Stimulated activated CD8-positive, alpha-beta memory T cell treated with anti-CD3 and anti-CD28 coated beads, Interleukin-12 subunit alpha, Interleukin-12 subunit beta, amount 100 ng/mL, for 24 hours (primary cell): ENCODE measurements around the gene ATAD3B.
"Not testable (repeated sequence)": the region's sequence is repeated elsewhere in the genome, so short reads cannot be mapped to it uniquely, and the experiment has no call there.

Source experiments
- DNase-seq: peaks from one replicate; pipeline ENCODE4 v3.0.0-alpha.2; 2020; ENCODE audit errors: extremely low read depth

The ATAD3B gene

DNA sequence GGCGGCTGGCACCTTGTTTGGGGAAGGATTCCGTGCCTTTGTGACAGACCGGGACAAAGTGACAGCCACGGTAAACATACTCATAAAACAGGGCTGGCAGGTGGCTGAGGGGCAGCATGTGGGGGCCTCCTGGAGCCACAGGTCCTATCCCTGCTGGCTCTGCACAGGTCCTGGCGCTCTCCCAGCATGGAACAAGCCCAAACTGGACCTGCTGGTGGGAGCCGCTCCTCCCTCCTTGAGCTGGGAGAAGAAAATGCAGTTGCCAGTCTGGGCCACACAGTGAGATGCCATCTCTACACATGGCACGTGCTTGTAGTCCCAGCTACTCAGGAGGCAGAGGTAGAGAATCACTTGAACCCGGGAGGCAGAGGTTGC is 19.2 kb upstream of the ATAD3B start:
- DNase-seq: not testable (repeated sequence)

DNA sequence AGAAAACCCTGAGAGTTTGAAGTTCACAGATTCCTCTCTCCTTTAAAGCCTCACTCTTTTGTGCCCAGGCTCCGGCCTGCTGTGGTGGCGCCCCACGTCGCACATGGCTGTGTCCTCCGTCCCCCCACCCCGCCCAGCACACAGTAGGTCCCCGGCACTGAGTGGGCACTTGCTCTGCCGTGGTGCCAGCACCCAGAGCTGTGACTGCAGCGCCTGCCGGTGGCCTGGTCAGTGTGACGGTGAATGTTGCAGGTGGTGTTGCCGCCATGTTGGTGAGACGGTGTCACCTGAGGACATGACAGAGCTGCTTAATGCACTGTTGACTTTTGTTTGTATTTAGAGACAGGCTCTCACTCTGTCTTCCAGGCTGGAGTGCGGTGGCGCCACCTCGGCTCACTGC is 18.7 kb upstream of the ATAD3B start:
- no peak for DNase-seq

DNA sequence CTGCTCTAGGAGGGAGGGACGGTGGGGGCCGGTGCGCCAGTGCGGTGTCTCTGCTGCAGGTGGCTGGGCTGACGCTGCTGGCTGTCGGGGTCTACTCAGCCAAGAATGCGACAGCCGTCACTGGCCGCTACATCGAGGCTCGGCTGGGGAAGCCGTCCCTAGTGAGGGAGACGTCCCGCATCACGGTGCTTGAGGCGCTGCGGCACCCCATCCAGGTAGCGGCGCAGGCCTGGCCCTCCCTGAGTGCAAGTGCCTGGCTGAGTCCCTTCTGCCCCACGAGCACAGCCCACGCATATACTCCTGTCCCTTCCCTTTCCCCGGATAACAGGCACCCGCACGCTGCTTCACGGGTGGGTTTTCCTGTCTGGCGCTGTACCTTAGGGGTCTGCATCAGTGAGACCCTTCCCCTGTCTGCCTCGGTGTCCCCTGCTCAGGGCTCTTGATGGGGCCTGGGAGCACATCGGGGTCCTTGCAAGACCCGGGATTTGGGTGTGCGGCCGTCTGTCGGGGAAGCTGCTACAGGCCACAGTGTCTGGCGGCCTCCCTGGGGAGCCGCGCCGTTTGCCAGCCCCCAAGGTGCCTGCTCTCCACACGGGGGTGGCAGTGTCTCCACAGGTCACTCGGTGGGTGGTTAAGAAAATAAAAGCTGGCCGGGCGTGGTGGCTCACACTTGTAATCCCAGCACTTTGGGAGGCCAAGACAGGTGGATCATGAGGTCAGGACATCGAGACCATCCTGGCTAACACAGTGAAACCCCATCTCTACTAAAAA is 17.1 kb upstream of the ATAD3B start:
- DNase-seq: not testable (repeated sequence)

DNA sequence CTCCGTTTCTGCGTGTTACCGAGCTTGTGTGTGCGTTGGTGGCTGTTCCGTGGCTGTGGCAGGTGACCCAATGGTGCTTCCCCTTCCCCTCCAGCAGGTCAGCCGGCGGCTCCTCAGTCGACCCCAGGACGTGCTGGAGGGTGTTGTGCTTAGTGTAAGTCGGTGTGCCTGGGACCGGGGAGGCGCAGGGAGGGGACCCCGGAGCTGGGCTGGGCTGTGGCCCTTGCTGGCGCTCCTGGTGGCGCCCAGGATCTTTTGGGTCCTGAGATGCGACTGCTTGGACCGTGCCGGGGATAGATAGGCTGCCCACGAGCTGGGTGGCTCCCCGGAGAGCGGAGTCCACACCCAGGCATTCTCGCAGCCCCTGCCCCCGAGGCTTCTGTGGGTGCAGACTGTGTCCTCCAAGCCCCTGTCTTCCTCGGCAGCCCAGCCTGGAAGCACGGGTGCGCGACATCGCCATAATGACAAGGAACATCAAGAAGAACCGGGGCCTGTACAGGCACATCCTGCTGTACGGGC is 16.1 kb upstream of the ATAD3B start:
- no peak for DNase-seq

DNA sequence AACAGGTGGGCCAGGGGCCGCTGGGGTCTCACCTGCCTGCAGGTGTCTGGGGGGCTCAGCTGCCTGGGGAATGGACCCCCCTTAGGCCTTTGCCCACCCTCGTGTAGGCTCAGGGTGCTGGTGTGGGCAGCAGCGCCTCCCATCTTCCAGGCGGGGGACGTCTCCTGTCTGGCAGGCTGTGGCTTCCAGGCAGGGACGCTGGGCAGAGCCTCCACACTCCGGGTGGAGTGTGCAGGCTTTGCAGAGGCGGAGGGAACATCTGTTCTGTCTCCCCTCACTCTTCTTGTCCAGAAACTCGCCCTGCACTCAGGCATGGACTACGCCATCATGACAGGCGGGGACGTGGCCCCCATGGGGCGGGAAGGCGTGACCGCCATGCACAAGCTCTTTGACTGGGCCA is 15.6 kb upstream of the ATAD3B start:
- DNase-seq: not testable (repeated sequence)

DNA sequence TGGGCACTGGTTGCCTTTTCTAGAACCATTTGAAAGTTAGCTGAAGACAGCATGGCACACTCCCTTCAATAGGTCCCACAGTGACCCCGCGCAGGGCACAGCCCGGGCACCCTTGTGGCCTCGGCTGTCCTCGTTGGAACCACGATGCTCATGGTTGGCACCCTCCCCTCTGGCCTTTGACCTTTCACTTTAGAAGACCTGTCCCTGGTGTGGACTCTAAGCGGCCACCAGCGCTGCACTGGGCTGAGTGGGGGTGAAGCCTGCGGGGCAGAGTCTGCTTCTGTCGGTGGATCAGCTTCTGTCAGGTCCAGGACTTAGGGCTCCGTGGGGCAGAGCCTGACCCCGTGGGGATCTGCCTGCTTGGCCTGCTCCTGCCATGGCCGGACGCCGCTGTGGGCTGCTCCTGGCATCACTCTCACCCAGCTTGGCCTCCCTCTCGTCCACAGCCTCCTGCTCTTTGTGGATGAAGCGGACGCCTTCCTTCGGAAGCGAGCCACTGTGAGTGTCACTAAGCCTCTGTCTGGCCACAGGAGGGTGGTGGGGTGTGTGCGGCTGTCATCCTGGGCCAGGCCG is 14.8 kb upstream of the ATAD3B start:
- DNase-seq: not testable (repeated sequence)

DNA sequence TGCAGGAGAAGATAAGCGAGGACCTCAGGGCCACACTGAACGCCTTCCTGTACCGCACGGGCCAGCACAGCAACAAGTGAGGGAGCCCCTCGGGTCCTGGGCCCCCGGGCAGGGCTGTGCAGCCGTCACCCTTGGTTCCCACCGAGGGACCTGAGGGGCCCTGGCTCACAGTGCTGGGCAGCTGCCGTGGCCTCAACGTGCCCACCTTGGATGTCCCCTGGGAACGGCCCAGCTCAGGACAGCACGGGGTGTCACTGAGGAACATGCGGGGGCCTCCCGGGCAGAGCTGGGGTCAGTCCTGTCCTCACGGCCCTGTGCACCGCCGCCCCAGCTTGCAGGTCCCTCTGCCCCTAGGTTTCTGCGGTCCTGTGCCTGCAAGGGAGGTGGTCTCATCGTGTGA is 12.4 kb upstream of the ATAD3B start:
- DNase-seq: not testable (repeated sequence)

DNA sequence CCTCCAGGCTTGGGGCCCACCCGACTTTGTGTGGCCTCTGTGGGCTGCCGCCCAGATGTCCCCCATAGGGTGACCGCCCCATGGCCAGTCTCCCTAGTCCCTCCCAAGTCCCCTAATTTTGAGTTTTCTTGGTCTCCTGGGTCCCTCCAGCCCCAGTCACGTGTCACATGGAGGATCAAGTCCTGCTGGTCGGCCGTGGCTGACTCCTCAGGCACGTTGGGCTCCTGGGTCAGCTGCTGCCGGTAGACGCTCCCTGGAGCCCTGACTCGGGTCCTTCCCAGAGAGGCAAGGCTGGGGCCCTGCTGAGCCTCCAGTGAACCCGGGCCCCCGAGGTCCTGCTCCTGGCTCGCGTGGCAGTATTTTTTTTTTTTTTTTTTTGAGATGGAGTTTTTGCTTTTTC is 11.9 kb upstream of the ATAD3B start:
- DNase-seq: not testable (repeated sequence)

DNA sequence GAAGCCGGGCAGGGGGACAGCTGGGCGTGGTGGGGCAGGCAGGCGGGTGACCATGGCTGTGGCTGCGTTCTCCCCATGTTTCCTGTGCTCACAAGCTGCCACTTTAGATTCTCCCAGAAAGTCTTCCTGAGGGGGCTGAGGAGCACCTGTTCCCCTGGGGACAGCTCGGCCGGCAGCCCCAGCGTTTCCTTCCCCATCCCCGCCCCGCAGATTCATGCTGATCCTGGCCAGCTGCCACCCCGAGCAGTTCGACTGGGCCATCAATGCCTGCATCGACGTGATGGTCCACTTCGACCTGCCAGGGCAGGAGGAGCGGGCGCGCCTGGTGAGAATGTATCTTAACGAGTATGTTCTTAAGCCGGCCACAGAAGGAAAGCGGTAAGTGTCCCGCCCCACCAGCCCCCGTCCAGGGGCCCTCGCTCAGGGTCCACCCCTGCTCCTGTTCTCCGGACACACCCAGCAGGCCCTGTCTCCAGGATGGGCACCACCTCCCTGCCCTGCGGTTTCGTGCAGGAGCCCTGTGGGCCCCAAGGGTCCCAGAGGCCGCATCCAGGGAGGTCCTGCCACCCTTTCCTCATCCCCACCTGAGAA is 10.9 kb upstream of the ATAD3B start:
- DNase-seq: no peak

DNA sequence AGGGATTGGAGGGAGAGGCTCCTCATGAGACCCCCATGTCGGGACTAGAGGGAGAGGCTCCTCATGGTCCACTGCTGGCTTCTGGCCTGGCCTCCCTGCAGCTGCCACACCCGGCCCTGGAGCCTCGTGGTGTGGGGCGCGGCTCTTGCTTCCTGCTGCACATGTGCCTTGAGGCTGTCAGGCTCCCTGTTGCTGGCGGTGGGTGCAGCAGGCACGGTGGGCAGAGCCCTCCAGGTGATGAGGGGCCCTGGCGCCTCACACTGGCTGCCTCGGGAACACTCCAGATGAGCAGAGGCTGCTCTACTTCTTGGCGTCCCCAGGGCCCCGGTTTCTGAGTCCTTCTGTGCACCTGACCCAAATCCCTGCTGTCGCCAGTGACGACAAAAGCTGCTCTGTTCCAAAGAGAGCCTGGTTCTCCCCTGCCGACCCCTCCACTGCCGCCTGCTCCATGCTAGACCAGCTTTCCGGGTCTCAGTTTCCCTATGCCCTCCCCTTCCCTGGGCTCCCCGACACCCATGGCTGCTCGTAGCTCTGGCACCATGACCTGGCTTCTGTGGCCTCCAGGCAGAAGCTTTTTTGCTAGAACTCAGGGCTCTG is 9.7 kb upstream of the ATAD3B start:
- DNase-seq: no peak

DNA sequence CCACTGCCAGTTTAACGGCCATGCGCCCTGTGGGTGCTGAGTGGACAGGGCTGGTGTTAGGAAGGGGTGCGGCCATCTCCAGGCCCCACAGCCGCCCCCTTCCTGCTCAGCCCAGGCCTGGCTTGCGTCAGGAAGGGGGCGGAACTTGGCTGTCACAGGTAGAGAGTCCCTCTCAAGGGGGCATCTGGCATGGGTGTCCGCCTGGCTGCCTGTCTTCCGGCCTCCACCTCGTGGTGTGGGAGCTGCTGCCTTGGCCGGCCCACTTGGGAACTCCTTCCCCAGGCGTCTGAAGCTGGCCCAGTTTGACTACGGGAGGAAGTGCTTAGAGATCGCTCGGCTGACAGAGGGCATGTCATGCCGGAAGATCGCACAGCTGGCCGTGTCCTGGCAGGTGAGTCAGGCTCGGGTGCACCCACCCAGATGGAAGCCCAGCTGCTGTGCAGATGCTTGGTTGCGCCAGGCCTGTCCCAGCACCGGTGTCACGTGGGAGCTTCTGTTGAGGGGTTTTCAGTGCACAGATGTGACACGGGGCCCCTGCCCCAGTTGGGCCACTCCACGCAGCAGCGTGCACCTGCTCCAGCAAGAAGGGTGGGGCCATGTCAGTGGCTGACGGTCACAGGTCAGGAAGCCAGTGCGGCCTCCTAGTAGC is 9.1 kb upstream of the ATAD3B start:
- no peak for DNase-seq

DNA sequence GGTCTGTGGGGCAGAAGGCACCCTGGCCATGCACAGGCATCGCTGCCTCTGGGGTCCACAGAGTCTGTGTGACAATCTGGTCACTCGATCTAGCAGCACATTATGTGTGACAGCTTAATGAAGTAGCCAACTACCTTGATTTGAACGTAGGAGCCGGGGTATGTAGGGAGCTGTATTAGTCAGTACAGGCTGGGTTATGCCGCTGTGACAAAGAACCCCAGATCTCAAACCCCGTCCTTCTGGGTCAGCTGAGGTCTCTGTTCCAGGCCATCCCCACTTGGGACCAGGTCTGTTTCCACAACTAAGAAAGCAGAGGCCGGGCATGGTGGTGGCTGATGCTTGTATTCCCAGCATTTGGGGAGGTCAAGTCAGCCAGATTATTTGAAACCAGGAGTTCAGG is 8.3 kb upstream of the ATAD3B start:
- no peak for DNase-seq

DNA sequence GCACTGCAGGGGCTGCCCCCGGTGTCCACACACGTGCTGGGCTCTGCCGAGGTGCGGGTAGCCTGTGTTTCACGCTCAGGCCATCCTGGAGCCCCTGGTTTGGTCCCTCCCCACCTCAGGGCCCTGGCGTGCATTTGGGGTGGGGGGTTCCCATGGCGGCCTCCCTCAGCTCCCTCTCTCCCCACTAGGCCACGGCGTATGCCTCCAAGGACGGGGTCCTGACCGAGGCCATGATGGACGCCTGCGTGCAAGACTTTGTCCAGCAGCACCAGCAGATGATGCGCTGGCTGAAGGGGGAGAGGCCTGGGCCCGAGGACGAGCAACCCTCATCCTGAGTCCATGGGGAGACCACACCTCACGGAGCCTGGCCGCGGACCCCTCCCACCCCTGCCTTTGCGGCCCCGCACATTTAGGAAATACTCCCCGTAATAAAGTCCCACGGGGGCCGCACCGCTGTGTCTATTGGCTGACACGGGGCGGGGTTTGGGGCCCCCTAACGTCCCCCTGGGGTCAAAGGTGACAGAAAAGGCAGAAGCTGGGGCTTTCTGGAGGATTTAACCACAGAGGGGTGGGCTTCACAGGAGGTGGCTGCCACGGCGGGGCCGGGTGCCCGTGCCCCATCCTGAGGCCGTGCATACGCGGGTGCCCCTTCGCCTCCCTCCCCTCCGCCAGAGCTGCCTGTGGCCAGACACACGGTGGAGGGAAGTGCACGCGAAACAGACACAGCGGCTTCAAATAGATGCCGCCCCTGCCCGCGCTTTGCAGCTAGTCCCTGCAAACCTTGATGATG is 3.2 kb upstream of the ATAD3B start:
- DNase-seq: not testable (repeated sequence)

DNA sequence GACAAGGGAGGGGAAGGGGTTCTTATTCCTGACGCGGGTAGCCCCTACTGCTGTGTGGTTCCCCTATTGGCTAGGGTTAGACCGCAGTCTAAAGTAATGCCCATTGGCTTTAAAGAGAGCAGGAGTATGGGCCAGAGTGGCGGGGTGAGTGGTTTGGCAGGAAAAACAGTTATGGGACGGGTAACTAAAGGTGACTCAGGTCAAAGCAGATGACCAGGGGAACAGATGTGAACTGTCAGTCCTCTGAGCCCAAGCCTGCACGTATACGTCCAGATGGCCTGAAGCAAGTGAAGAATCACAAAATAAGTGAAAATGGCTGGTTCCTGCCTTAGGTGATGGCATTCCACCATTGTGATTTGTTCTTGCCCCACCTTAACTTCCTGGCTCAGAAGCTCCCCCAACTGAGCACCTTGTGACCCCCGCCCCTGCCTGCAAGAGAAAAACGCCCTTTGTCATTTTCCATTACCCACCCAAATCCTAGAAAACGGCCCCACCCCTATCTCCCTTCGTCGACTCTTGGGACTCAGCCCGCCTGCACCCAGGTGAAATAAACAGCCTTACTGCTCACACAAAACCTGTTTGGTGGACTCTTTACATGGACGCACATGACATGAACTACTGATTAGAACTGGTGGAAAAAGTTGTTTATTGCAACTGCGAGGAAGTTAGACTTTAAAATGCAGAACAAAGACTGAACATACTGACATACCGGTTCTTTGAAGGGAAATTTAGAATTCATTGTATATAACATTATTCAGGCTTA is 758 bp upstream of the ATAD3B start:
- no peak for DNase-seq

DNA sequence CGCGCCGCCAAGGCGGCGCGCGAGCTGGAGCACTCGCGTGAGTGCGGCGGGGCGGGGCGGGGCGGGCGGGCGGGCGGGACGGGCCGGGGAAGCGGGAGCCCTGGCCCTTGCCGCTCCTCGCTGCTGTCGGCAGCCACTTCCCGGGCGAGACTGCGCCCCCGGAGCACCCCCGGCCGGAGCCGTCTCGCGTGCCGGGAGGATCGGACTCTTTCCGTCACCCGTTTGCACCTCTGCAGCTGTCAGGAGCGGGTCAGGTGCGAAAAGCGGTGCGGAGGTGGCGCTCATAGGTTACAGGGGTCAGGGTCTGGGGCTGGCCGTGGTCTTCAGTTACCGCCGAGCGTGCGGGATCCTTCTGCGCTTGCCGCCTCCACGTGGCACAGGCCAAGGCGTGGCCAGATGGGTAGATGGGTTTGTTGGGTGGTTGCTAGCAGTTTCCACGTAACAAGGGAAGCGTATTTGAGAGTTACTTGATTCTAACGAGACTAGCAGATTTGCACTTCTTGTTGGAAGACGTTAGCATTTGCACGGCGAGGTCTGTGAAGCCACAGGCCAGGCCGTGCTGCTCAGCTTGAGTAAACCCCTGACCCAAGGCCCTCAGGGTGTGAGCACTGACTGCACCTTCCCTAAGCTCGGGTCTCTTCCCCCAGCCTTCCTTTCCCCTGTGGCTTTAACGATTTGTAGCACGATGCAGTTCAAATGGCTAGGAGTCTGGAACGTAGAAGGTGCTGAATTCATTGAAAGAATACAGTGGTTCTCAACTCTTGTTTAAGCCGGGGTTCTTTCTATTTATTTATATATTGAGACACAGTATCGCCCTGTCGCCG is 700 bp downstream of the ATAD3B start:
- DNase-seq: not testable (repeated sequence)

DNA sequence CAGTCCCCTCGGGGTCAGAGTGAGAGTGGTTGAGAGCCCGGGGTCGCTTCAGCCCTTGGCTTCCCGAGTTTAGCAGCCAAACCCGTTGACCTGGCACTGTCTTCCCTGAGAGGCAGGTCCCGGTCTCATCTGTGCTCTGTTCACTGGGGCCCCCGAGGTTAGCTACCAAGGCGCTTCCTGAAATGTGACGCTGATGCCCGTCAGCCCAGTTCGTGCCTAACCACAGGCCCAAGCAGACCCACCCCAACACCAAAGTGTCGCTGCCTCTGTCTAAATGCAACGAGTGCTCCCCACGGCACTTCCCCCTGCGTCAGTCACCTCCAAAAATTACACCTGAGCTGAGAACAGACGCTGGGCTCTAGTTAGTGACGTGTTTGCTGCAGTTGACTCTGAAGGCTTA is 4.4 kb downstream of the ATAD3B start:
- DNase-seq: not testable (repeated sequence)

DNA sequence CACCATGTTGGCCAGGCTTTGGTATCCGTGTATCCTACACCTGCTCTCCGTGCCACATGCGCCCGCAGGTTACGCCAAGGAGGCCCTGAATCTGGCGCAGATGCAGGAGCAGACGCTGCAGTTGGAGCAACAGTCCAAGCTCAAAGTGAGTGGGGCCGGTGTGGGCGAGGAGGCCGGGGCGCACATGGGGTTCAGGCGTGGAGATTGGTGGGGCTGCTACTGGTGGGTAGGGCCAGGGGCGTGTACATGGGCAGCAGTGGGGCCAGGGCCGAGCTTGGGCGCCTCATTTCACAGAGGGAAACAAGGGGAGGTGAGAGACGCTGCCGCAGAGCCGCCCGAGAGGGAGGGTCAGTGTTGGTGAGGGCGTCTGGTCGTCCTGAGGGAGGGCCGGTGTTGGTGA is 5.6 kb downstream of the ATAD3B start:
- DNase-seq: no peak

DNA sequence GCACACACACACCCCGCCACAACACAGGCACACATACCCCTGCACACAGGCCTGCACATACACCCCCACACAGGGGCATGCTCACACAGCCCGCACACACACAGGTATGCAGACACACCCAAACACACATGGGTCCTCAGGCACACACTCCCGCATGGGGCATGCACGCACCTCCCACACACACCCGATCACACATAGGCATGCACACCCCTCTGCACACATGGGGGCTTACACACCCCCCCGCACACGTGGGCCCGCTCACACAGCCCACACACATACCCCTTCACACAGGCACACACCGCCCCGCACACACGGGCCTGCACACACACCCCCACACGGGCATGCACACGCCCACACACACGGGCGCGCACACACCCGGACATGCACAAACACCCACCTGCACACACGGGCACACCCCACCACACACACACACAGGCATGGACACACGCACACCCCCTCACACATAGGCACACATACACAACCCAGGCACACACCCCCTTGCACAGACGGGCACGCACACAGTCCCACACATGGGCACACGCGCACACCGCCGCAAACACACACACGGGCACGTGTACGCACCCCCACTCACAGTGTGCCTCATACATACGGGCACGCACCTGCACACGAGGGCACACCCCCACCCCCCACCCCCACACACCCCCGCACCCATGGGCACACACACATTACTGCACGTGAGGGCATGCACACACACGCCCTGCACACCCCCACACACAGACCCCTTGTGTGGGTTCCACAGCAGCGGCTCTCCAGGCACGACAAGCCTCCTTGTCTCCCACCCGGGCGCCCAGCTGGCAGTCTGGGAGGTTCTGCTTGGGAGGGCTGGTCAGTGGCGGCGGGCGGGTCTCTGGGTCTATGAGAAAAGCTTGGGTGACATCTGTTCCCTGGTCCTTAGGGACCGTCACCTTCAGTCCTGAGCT is 8.3 kb downstream of the ATAD3B start:
- no peak for DNase-seq

DNA sequence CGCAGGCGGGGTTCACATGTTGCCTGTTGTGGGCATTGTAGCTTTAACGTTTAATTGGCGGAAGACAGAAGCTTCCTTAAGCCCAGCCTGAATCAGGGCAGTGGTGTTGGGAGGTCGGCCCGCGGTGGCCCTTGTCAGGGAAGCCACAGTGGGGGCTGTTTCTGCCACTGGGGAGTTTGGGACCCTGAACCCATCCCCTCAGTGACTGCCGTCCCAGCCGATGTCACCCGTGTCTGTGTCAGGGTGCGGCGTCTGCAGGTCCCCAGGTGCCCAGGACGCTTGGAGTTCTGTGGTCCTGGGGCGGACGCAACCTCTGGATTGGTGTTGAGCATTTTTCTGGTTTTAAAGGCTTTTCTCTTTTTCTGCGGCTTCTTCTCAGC is 8.9 kb downstream of the ATAD3B start:
- DNase-seq: not testable (repeated sequence)
